Measurements from ENCODE around the gene PRKAR1B.

Gene PRKAR1B

GRCh38 chr7:603152-603951 is 123.7 kb downstream of the PRKAR1B start:
- DNase-seq (ENCODE audit: low spot score): no peak

- no peak for DNase-seq (ENCODE audit: low spot score)
Observed at GRCh38 chr7:602341-603141, 124.5 kb downstream of the PRKAR1B start.

GRCh38 chr7:601595-602340 is 125.3 kb downstream of the PRKAR1B start:
- DNase-seq (ENCODE audit: low spot score): peak; percentile 40

- no peak for DNase-seq (ENCODE audit: low spot score)
Observed at GRCh38 chr7:601036-601594, 126.0 kb downstream of the PRKAR1B start.

- DNase-seq (ENCODE audit: low spot score): no peak
Observed at GRCh38 chr7:600149-601035, 126.7 kb downstream of the PRKAR1B start.

GRCh38 chr7:598899-599298 is 128.2 kb downstream of the PRKAR1B start:
- DNase-seq (ENCODE audit: low spot score): no peak

GRCh38 chr7:597348-598178 is 129.5 kb downstream of the PRKAR1B start:
- DNase-seq (ENCODE audit: low spot score): no peak

GRCh38 chr7:596819-597182 is 130.3 kb downstream of the PRKAR1B start:
- DNase-seq (ENCODE audit: low spot score): no peak

- DNase-seq (ENCODE audit: low spot score): no peak
Observed at GRCh38 chr7:596071-596818, 130.8 kb downstream of the PRKAR1B start.

- DNase-seq (ENCODE audit: low spot score): no peak
Observed at GRCh38 chr7:595621-596010, 131.5 kb downstream of the PRKAR1B start.

GRCh38 chr7:594920-595620 is 132.0 kb downstream of the PRKAR1B start:
- DNase-seq (ENCODE audit: low spot score): no peak

GRCh38 chr7:594212-594913 is 132.7 kb downstream of the PRKAR1B start:
- DNase-seq (ENCODE audit: low spot score): no peak

GRCh38 chr7:593324-594115 is 133.6 kb downstream of the PRKAR1B start:
- DNase-seq (ENCODE audit: low spot score): no peak

- no peak for DNase-seq (ENCODE audit: low spot score)
Observed at GRCh38 chr7:591856-592628, 135.0 kb downstream of the PRKAR1B start.

- peak; percentile 55 for DNase-seq (ENCODE audit: low spot score)
Observed at GRCh38 chr7:590731-591551, 136.1 kb downstream of the PRKAR1B start.

Data from AG08396 (cell line).